BE2C (cell line): ENCODE measurements around the gene ATP2B1.

ENCODE experiments used
- DNase-seq: peaks from one replicate; pipeline ENCODE4 v3.0.0-alpha.2; 2020
- H3K27me3 ChIP-seq: fragments of 250-450 bp; sonication (Bioruptor Pico); 2 replicates; pipeline ENCODE4 v1.5.1; 2020; ENCODE audit warnings: mild to moderate bottlenecking
- H3K36me3 ChIP-seq: fragments of 250-450 bp; sonication (Bioruptor Pico); 2 replicates; pipeline ENCODE4 v1.5.1; 2020; ENCODE audit warnings: mild to moderate bottlenecking
- H3K4me1 ChIP-seq: fragments of 250-450 bp; sonication (Bioruptor Pico); 2 replicates; pipeline ENCODE4 v1.5.1; 2020
- H3K4me3 ChIP-seq: 2 replicates; pipeline ENCODE4 v1.5.1; 2011; ENCODE audit warnings: low read depth, low read length
- H3K9me3 ChIP-seq: fragments of 250-450 bp; sonication (Bioruptor Pico); 2 replicates; pipeline ENCODE4 v1.5.1; 2020
- TF ChIP-seq, protein P1 (sequence below): IDR thresholded peaks from 2 replicates; pipeline ENCODE4 v1.5.1; 2012; ENCODE audit warnings: mild to moderate bottlenecking, low read depth, low read length

The ATP2B1 gene

DNA sequence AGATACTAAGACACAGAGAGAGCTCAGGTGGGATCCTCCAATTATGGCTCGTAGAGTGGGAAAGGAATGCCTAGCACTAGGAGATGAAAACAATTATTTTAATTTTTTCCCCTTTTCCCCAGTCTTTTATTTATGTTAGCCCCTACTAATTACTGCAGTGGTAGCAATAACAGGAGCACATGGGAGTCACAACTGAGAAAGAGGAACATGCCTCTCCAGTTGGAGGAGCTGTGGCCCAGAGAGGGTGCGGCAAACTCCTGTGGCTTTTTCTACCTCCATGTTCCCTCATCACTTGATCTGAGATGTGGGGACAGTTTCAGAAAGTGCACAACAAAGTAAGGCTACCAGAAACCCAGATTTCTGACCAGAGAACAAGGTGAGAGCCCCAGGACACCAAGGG lies 156.9 kb downstream of the ATP2B1 start:
- Histone ChIP-seq H3K36me3 (no peaks in the 10 kb centered on the region), H3K27me3 (no peaks in the 10 kb centered on the region), H3K4me1 (no peaks in the 10 kb centered on the region; the same call in 1 of the 2 replicates), H3K9me3 (no peaks in the 10 kb centered on the region), H3K4me3 (no peak overlapping the region)
- no peak for DNase-seq
- TF ChIP-seq, protein P1, sequence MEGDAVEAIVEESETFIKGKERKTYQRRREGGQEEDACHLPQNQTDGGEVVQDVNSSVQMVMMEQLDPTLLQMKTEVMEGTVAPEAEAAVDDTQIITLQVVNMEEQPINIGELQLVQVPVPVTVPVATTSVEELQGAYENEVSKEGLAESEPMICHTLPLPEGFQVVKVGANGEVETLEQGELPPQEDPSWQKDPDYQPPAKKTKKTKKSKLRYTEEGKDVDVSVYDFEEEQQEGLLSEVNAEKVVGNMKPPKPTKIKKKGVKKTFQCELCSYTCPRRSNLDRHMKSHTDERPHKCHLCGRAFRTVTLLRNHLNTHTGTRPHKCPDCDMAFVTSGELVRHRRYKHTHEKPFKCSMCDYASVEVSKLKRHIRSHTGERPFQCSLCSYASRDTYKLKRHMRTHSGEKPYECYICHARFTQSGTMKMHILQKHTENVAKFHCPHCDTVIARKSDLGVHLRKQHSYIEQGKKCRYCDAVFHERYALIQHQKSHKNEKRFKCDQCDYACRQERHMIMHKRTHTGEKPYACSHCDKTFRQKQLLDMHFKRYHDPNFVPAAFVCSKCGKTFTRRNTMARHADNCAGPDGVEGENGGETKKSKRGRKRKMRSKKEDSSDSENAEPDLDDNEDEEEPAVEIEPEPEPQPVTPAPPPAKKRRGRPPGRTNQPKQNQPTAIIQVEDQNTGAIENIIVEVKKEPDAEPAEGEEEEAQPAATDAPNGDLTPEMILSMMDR = no peak

DNA sequence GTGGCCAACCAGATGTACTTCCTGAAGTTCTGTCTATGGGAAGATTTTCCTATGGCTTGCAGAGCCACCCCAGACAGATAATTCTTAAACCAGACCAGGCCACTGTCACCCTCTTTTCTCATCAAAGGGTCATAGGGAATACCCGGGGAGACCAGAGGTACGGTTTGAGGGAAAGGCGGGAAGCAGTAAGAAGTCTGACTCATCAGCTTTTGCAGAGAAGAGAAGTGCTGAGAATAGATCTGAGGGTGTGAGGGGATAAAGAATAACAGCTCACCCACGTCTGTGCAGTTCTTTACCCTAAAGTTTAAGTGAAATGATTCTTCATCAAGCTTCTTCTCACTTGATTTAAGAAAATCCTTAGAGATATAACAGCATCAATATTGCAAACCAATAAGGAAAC lies 161.5 kb downstream of the ATP2B1 start:
- no peaks in the 10 kb centered on the region for H3K9me3 ChIP-seq
- no peak for DNase-seq

DNA sequence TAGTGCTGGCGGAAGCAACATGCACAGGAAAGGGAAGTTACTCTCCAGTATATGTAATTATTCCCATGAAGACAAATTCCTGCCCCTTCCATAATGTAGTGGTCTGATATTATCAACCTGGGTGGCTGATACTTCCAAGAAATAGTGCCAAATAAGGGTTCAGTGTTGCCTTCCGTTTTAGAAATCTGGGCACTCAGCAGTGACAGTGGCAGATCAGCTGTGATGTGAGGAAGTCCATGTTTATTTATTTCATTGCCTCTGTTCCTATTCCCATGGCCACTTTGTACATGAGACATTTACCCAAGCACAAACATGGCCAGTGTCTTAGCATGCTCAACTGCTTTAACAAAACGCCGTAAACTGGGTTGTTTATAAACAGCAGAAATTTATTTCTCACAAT lies 162.5 kb downstream of the ATP2B1 start:
- H3K36me3 ChIP-seq = no peaks in the 10 kb centered on the region
- H3K27me3 ChIP-seq = no peaks in the 10 kb centered on the region
- H3K9me3 ChIP-seq = no peaks in the 10 kb centered on the region
- DNase-seq = no peak
- no peak overlapping the region for H3K4me3 ChIP-seq
- TF ChIP-seq, protein P1 = no peak
- peaks cover 6% of the 10 kb centered on the region; the same call in 1 of the 2 replicates for H3K4me1 ChIP-seq

More for the DNA sequence above, 161.5 kb downstream of the ATP2B1 start:
- TF ChIP-seq, protein P1 = no peak
- Histone ChIP-seq H3K4me3 (no peak overlapping the region), H3K4me1 (peaks cover 6% of the 10 kb centered on the region; the same call in 1 of the 2 replicates), H3K36me3 (no peaks in the 10 kb centered on the region), H3K27me3 (no peaks in the 10 kb centered on the region)

DNA sequence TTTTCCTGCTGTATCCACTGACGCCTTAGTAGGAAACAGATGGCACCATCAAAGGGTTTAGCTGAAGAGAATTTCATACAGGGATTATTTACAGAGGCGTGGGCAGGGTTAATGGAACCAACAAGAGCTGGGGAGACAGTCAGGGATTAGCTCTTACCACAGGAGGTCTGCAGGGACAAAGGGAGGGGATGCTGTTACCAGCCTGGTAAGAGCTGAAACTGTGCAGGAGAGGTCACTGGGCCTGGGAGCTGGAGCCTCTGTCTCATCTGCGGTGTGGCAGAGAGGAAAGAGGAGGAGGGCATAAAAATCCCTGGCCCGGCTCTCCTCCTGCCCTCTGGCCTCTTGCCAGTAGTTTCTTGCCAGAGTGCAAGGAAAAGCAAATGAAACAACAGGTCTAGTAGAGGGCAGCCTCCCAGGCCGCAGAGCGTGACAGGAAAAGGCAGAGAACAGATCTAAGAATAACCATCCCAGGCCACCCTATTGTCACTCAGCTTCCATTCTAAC lies 163.9 kb downstream of the ATP2B1 start:
- no peaks in the 10 kb centered on the region for H3K27me3 ChIP-seq
- TF ChIP-seq, protein P1 = no peak
- peak; percentile 63 for DNase-seq
- peaks cover 6% of the 10 kb centered on the region; the same call in 1 of the 2 replicates for H3K4me1 ChIP-seq
- H3K4me3 ChIP-seq = no peak overlapping the region
- no peaks in the 10 kb centered on the region for H3K9me3 ChIP-seq
- no peaks in the 10 kb centered on the region for H3K36me3 ChIP-seq

DNA sequence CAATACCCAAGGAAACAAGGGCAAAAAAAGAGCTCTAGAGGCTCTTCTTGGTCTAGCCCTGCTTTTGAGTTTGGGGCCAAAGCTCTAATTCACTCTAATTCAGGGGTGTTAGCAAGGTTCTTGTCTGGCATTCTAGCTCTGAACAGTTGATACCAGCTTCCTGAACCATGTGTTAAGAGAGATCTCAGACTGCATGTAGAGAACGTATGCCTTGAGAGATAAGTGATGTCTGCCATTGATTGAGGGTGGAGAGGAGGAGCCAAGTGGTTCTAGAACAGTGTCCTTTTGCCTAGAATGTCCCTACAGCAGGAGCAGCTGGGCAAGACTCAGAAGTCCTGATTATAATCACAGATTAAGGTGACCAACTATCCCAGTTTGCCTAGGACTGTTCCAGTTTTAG lies 164.6 kb downstream of the ATP2B1 start:
- H3K4me1 ChIP-seq = peaks cover 6% of the 10 kb centered on the region; the same call in 1 of the 2 replicates
- H3K4me3 ChIP-seq = no peak overlapping the region
- no peaks in the 10 kb centered on the region for H3K9me3 ChIP-seq
- DNase-seq = no peak
- TF ChIP-seq, protein P1 = no peak
- no peaks in the 10 kb centered on the region for H3K27me3 ChIP-seq
- H3K36me3 ChIP-seq = no peaks in the 10 kb centered on the region

DNA sequence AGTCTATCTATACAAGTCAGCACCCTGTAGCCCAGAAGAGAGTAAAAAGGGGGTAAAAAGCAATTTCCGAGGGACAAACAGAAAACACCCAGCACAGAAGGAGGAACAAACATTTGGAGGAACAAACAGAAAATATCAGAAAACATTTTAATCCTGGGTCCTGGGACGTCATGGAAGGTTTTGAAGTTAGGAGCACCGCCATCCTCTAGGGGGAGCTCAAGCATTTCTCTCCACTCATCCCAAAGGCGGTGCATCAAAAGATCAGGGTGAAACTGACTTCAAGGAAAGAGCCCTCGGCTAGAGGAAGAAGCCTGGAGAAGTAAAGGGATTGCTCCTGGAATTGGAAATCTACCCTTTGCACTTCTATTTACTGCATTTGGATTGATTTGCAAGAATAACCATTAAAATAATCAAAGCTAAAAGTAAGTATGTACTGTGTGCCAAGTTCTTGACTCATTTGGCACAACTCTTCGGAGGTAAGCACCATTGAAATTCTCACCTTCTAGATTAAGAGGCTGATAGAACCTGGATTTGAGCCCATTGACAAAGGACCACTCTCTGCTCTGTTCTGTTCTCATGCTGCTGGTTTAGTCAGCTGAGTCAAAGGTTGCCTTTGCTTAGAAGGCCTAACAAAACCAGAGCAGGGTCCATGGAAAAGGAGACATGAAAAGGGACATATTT lies 165.6 kb downstream of the ATP2B1 start:
- no peak overlapping the region for H3K4me3 ChIP-seq
- peak; percentile 76 for DNase-seq
- TF ChIP-seq, protein P1 = peak; percentile 96
- H3K4me1 ChIP-seq = peaks cover 6% of the 10 kb centered on the region; the same call in 1 of the 2 replicates
- no peaks in the 10 kb centered on the region for H3K9me3 ChIP-seq
- no peaks in the 10 kb centered on the region for H3K36me3 ChIP-seq
- no peaks in the 10 kb centered on the region for H3K27me3 ChIP-seq
